Stomach smooth muscle (tissue), 2 donors: Measurements from ENCODE around the gene FOCAD.

Experiments used
- H3K27ac ChIP-seq: one replicate; pipeline ENCODE4 v1.7.0; 2013; ENCODE audit warnings: mild to moderate bottlenecking, low read length, inconsistent platforms
- H3K27me3 ChIP-seq, 2 donors: one replicate each; pipeline ENCODE4 v1.7.0; 2013; ENCODE audit warnings: low read length in 2 of 2; ENCODE audit not compliant: insufficient read depth in 2 of 2, control insufficient read depth in 1 of 2
- H3K36me3 ChIP-seq, 2 donors: one replicate each; pipeline ENCODE4 v1.7.0; 2013; ENCODE audit warnings: low read length in 2 of 2; ENCODE audit not compliant: control insufficient read depth in 2 of 2, insufficient read depth in 2 of 2
- H3K4me1 ChIP-seq: one replicate; pipeline ENCODE4 v1.7.0; 2013; ENCODE audit warnings: low read length; ENCODE audit not compliant: control insufficient read depth, insufficient read depth
- H3K4me3 ChIP-seq, 2 donors: one replicate each; pipeline ENCODE4 v1.7.0; 2013; ENCODE audit warnings: low read length in 2 of 2
- H3K9ac ChIP-seq, 2 donors: one replicate each; pipeline ENCODE4 v1.7.0; 2013; ENCODE audit warnings: low read length in 2 of 2, mild to moderate bottlenecking in 1 of 2
- H3K9me3 ChIP-seq, 2 donors: one replicate each; pipeline ENCODE4 v1.7.0; 2013; ENCODE audit warnings: low read length in 2 of 2; ENCODE audit not compliant: control insufficient read depth in 2 of 2
- donor health status: healthy.
- donor health status: Pancreatic carcinoma.

Gene FOCAD

GRCh38 chr9:20988061-20988460 lies 304.0 kb downstream of the FOCAD start:
- no peak overlapping the region for H3K27ac ChIP-seq
- H3K9ac ChIP-seq, result no peak overlapping the region
- peaks cover 5 to 9% of the 10 kb centered on the region in 2 donors for H3K36me3 ChIP-seq
- H3K27me3 ChIP-seq, result no peaks in the 10 kb centered on the region
- peaks cover 3% of the 10 kb centered on the region for H3K4me1 ChIP-seq
- H3K4me3 ChIP-seq, result no peak overlapping the region
- no peaks in the 10 kb centered on the region for H3K9me3 ChIP-seq

GRCh38 chr9:20988671-20989315 lies 304.7 kb downstream of the FOCAD start:
- H3K36me3 ChIP-seq, result peaks cover 5 to 9% of the 10 kb centered on the region in 2 donors
- no peaks in the 10 kb centered on the region for H3K9me3 ChIP-seq
- H3K27me3 ChIP-seq, result no peaks in the 10 kb centered on the region
- no peak overlapping the region for H3K27ac ChIP-seq
- H3K4me3 ChIP-seq, result no peak overlapping the region
- H3K9ac ChIP-seq, result no peak overlapping the region
- peaks cover 3% of the 10 kb centered on the region for H3K4me1 ChIP-seq

- Histone ChIP-seq H3K9ac (no peak overlapping the region), H3K9me3 (no peaks in the 10 kb centered on the region), H3K4me1 (peaks cover 3% of the 10 kb centered on the region), H3K27me3 (no peaks in the 10 kb centered on the region), H3K4me3 (no peak overlapping the region), H3K36me3 (peaks cover 5 to 9% of the 10 kb centered on the region in 2 donors), H3K27ac (no peak overlapping the region)
Observed at GRCh38 chr9:20989923-20990341, 305.9 kb downstream of the FOCAD start.

GRCh38 chr9:20990867-20991266 lies 306.8 kb downstream of the FOCAD start:
- no peak overlapping the region for H3K27ac ChIP-seq
- H3K9me3 ChIP-seq, result no peaks in the 10 kb centered on the region
- peaks cover 5 to 9% of the 10 kb centered on the region in 2 donors for H3K36me3 ChIP-seq
- no peaks in the 10 kb centered on the region for H3K27me3 ChIP-seq
- H3K4me1 ChIP-seq, result peaks cover 3% of the 10 kb centered on the region
- H3K9ac ChIP-seq, result no peak overlapping the region
- H3K4me3 ChIP-seq, result no peak overlapping the region

- Histone ChIP-seq H3K36me3 (peaks cover 5 to 9% of the 10 kb centered on the region in 2 donors), H3K4me3 (no peak overlapping the region), H3K27me3 (no peaks in the 10 kb centered on the region), H3K9ac (no peak overlapping the region), H3K4me1 (peaks cover 3% of the 10 kb centered on the region), H3K27ac (no peak overlapping the region), H3K9me3 (no peaks in the 10 kb centered on the region)
Observed at GRCh38 chr9:20994486-20994885, 310.4 kb downstream of the FOCAD start.

GRCh38 chr9:20995616-20996015 lies 311.6 kb downstream of the FOCAD start:
- no peak overlapping the region for H3K9ac ChIP-seq
- H3K27me3 ChIP-seq, result no peaks in the 10 kb centered on the region
- no peaks in the 10 kb centered on the region for H3K4me1 ChIP-seq
- no peak overlapping the region for H3K27ac ChIP-seq
- H3K9me3 ChIP-seq, result peaks cover 0 to 2% of the 10 kb centered on the region in 2 donors
- H3K4me3 ChIP-seq, result no peak overlapping the region
- H3K36me3 ChIP-seq, result peaks cover 0 to 2% of the 10 kb centered on the region in 2 donors

GRCh38 chr9:20996809-20997208 lies 312.8 kb downstream of the FOCAD start:
- H3K9me3 ChIP-seq, result peaks cover 0 to 11% of the 10 kb centered on the region in 2 donors
- no peak overlapping the region for H3K27ac ChIP-seq
- H3K9ac ChIP-seq, result no peak overlapping the region
- H3K36me3 ChIP-seq, result no peaks in the 10 kb centered on the region
- H3K4me3 ChIP-seq, result no peak overlapping the region
- no peaks in the 10 kb centered on the region for H3K27me3 ChIP-seq
- H3K4me1 ChIP-seq, result no peaks in the 10 kb centered on the region

- H3K9me3 ChIP-seq, result peaks cover 0 to 11% of the 10 kb centered on the region in 2 donors
- no peaks in the 10 kb centered on the region for H3K36me3 ChIP-seq
- H3K27me3 ChIP-seq, result no peaks in the 10 kb centered on the region
- H3K27ac ChIP-seq, result no peak overlapping the region
- H3K4me3 ChIP-seq, result no peak overlapping the region
- H3K4me1 ChIP-seq, result no peaks in the 10 kb centered on the region
- no peak overlapping the region for H3K9ac ChIP-seq
Observed at GRCh38 chr9:20997503-20998076, 313.5 kb downstream of the FOCAD start.

- H3K4me1 ChIP-seq, result no peaks in the 10 kb centered on the region
- H3K27me3 ChIP-seq, result no peaks in the 10 kb centered on the region
- peaks cover 3 to 16% of the 10 kb centered on the region in 2 donors for H3K36me3 ChIP-seq
- no peak overlapping the region for H3K9ac ChIP-seq
- H3K9me3 ChIP-seq, result peaks cover 0 to 11% of the 10 kb centered on the region in 2 donors
- no peak overlapping the region for H3K27ac ChIP-seq
- H3K4me3 ChIP-seq, result no peak overlapping the region
Observed at GRCh38 chr9:21001581-21001980, 317.5 kb downstream of the FOCAD start.

- H3K4me3 ChIP-seq, result no peak overlapping the region
- peaks cover 0 to 11% of the 10 kb centered on the region in 2 donors for H3K9me3 ChIP-seq
- no peaks in the 10 kb centered on the region for H3K27me3 ChIP-seq
- no peak overlapping the region for H3K27ac ChIP-seq
- H3K4me1 ChIP-seq, result no peaks in the 10 kb centered on the region
- peaks cover 3 to 21% of the 10 kb centered on the region in 2 donors for H3K36me3 ChIP-seq
- H3K9ac ChIP-seq, result no peak overlapping the region
Observed at GRCh38 chr9:21002040-21002439, 318.0 kb downstream of the FOCAD start.

- H3K9me3 ChIP-seq, result no peaks in the 10 kb centered on the region
- H3K4me1 ChIP-seq, result peaks cover 3% of the 10 kb centered on the region
- no peak overlapping the region for H3K27ac ChIP-seq
- no peaks in the 10 kb centered on the region for H3K27me3 ChIP-seq
- peaks cover 0 to 2% of the 10 kb centered on the region in 2 donors for H3K36me3 ChIP-seq
- no peak overlapping the region for H3K4me3 ChIP-seq
- H3K9ac ChIP-seq, result no peak overlapping the region
Observed at GRCh38 chr9:21015129-21015815, 331.2 kb downstream of the FOCAD start.
